GM12878 (cell line): ENCODE data around the gene MRPS15. TPM values are rescaled to one million over a fixed set of nuclear protein-coding genes. Genes with fewer than 3 reads are reported as not detected.

Source experiments
- ATF7 ChIP-seq: fragments of 450-650 bp; IDR thresholded peaks from 2 replicates; pipeline ENCODE4 v1.6.1; 2016; ENCODE audit warnings: low read depth, mild to moderate bottlenecking
- CHD1 ChIP-seq: IDR thresholded peaks from 2 replicates; pipeline ENCODE4 v1.6.1; 2012; ENCODE audit warnings: low read depth, low read length, improper control_type of control experiment
- CHD2 ChIP-seq: IDR thresholded peaks from 2 replicates; pipeline ENCODE4 v1.6.1; 2011; ENCODE audit warnings: low read depth, low read length, improper control_type of control experiment, borderline replicate concordance
- CUX1 ChIP-seq: IDR thresholded peaks from 2 replicates; pipeline ENCODE4 v1.6.1; 2012; ENCODE audit warnings: improper control_type of control experiment, low read depth, low read length; ENCODE audit not compliant: insufficient replicate concordance
- KAT2A ChIP-seq: conservative IDR thresholded peaks from 2 replicates; pipeline ENCODE4 v1.6.1; 2011; ENCODE audit warnings: low read depth, low read length; ENCODE audit not compliant: control insufficient read depth
- ZBTB33 ChIP-seq: fragments of 450-650 bp; IDR thresholded peaks from 2 replicates; pipeline ENCODE4 v1.6.1; 2017; ENCODE audit warnings: mild to moderate bottlenecking
- polyA plus RNA-seq, 11 experiments: library from polyadenylated mRNA; depleted of rRNA in 4 of 11; unstranded in 6 of 11; stranded (reverse) in 5 of 11; fragments of >200 nt; fragmentation: Nextera tagmentation in 4 of 11; fragmentation: Illumina TruSeq in 1 of 11; extraction: Ambion mirVana in 4 of 11; extraction: Trizol in 1 of 11; gene quantifications; 1 replicate in 1 of 11; 2 replicates in 10 of 11; pipeline versions ENCODE4 v1.2.1 to v1.2.3, GENCODE V29; 2011 to 2016; ENCODE audit warnings: inconsistent platforms in 2 of 11, missing spikeins in 2 of 11, low read depth in 1 of 11
- total RNA-seq, 4 experiments: library from RNA; depleted of rRNA in 3 of 4; stranded (reverse); fragments of >200 nt in 3 of 4; fragmentation: Illumina TruSeq in 1 of 4; extraction: Trizol in 1 of 4; gene quantifications; 2 replicates each; pipeline versions ENCODE4 v1.2.1 to v1.2.3, GENCODE V29; 2013 to 2021

The MRPS15 gene
- total and polyA plus RNA-seq, 10 of the 15 experiments (the other 5 are each of a cell fraction or from before 2014, with no cell fraction given): 41.1 to 207 (median 107) TPM

- TF ChIP-seq CUX1: no peak
- no peak for TF ChIP-seq CHD1
- no peak for TF ChIP-seq ZBTB33
- TF ChIP-seq ATF7: no peak
- no peak for TF ChIP-seq KAT2A
- TF ChIP-seq CHD2: no peak
Observed at GRCh38 chr1:36440044-36440443, 24.1 kb downstream of the MRPS15 start (continued).
